Posterior vena cava (tissue), 2 donors: Measurements from ENCODE around the gene ETNK1. TPM values are rescaled to one million over a fixed set of nuclear protein-coding genes. Genes with fewer than 3 reads are reported as not detected.

Source experiments
- DNase-seq: peaks from one replicate; pipeline ENCODE4 v3.0.0-alpha.2; 2020; ENCODE audit warnings: low spot score
- intact Hi-C, 2 donors: fragments of 100-400 bp; cut with DNase I; formaldehyde crosslinking; loops; one replicate each; pipeline versions ENCODE4 v1.14.1 to v1.14.2; 2022 to 2023
- total RNA-seq, 2 donors: library from RNA; stranded (reverse); fragmentation: NEBNext Ultra II Directional; extraction: Animal tissue kit (Norgen Biotek cat#: 25700); gene quantifications; one replicate each; pipeline ENCODE4 v1.2.1, GENCODE V29; 2021
- donor health status: DM: yes; HTN: yes; CAD: no.
- donor health status: DM: yes; HTN: yes; CAD: no.

The ETNK1 gene
- total RNA-seq, 2 donors from 2014 or later, result 47.3 to 48.2 TPM

DNA sequence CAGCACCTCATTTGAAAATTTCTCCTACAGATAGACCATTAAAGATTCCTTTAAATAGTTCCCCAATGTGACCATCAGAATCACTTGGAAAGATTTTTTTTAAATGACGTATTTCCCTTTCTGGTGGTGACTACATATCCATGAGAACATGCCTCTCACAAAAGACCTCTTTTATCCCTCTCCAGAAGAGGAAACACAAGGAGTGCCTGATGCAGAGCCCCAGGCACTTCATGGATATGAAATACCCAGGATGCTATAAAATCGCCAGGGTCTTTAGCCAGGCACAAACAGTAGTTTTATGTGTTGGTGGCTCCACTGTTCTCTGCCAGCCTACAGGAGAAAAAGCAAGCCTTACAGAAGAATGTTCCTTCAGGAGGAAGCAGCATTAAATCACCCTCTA, 97.1 kb downstream of the ETNK1 start:
- intact Hi-C loops, result no loop called here
- no peak for DNase-seq

GRCh38 chr12:22722779-22723178, 97.8 kb downstream of the ETNK1 start:
- DNase-seq, result no peak
- intact Hi-C loops, result no loop called here

DNA sequence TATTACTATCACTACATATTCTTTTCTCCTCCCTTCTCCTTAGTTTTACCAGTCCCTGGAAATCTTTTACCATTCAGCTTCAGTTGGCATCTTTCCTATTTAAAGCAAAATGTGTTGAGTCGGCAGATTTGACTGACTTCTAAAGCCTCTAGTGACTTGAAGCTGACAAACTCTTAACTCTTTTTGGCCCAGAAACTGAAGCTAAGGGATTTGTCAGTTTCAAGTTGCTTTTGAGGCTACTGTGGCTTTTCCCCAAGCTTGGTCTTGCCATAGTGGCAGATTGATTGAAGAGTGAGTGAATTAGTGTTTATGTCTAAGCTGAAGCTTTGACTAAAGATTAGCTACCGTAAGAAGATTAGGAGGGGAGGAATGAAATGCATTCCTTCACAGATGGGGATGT, 104.0 kb downstream of the ETNK1 start:
- DNase-seq, result no peak
- intact Hi-C loops, result no loop called here

- DNase-seq, result no peak
- intact Hi-C loops, result no loop called here
Measured at GRCh38 chr12:22729431-22729956, 104.5 kb downstream of the ETNK1 start.

- no peak for DNase-seq
- intact Hi-C loops, result loop anchor here in 1 of 2 donors (5.0 kb wide), 1 partner anchor 553 kb away; no protein-coding TSS in a partner anchor
Measured at GRCh38 chr12:22729957-22730443, 105.0 kb downstream of the ETNK1 start.

DNA sequence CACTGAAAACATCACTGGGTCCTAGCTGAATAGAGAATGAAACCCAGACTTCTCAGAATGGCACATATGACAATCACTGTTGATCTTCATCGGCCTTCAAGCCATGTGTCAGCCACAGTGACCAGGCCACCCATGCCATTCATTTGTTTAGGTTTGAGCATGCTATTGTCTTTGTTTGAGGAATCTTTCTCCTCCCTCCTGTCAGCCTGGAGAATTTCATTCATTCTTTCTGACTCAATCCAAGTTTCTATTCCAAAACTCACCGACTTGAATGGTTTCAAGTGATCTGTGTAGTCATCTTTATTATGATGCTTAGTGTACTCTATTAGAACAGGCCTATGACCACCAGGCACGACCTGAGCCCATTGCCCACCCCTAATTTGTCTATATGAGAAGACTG, 106.3 kb downstream of the ETNK1 start:
- no peak for DNase-seq
- intact Hi-C loops, result loop anchor here in 1 of 2 donors (5.0 kb wide), 1 partner anchor 554 kb away; no protein-coding TSS in a partner anchor

- intact Hi-C loops, result loop anchor here in 1 of 2 donors (5.0 kb wide), 1 partner anchor 556 kb away; no protein-coding TSS in a partner anchor
- no peak for DNase-seq
Measured at GRCh38 chr12:22733756-22734155, 108.8 kb downstream of the ETNK1 start.

DNA sequence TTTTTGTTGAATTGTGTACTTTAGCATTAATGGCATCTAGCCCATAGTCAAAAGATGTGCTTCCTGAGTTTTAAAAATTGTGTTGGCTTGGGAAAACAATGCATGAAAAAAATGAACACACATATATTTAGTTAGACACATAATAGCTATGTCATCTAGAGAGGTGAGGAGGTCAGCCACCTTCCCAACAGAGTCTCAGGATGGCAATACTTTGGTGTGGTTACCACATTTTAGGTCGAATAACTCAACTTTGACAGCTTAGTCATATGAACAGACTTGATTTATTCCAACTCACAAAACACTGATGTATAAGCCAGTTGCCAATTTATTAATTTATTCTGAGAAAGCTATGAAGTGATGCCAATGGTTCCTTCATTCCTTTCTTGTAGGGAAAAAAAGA, 114.0 kb downstream of the ETNK1 start:
- no peak for DNase-seq
- intact Hi-C loops, result no loop called here

Other genes starting within 250 kb of the ETNK1 start
- 10 to 100 TPM; 31.0 to 34.7 TPM for gene C2CD5, start 80.6 kb upstream of the ETNK1 start, total RNA-seq